Astrocyte of the cerebellum (primary cell): Measurements from ENCODE around the gene IL1RL2.

ENCODE experiments used
- DNase-seq: peaks from one replicate; pipeline ENCODE4 v3.0.0-alpha.2; 2011; ENCODE audit warnings: low read depth
- H3K4me3 ChIP-seq: 2 replicates; pipeline ENCODE4 v1.5.1; 2011; ENCODE audit warnings: mild to moderate bottlenecking, low read depth, low read length, moderate library complexity
- CTCF ChIP-seq: IDR thresholded peaks from 2 replicates; pipeline ENCODE4 v1.5.1; 2012; ENCODE audit warnings: low read length, low read depth, moderate library complexity, mild to moderate bottlenecking; ENCODE audit errors: missing control alignments
- in situ Hi-C: cut with HindIII; loops from 2 replicates; pipeline ENCODE4 v1.10.0; 2017; ENCODE audit warnings: low sequenced_read_pairs

The IL1RL2 gene

GRCh38 chr2:102190430-102191107, 3.7 kb downstream of the IL1RL2 start:
- TF ChIP-seq CTCF = no peak
- in situ Hi-C loops = no loop called here
- H3K4me3 ChIP-seq = no peak overlapping the region
- no peak for DNase-seq

DNA sequence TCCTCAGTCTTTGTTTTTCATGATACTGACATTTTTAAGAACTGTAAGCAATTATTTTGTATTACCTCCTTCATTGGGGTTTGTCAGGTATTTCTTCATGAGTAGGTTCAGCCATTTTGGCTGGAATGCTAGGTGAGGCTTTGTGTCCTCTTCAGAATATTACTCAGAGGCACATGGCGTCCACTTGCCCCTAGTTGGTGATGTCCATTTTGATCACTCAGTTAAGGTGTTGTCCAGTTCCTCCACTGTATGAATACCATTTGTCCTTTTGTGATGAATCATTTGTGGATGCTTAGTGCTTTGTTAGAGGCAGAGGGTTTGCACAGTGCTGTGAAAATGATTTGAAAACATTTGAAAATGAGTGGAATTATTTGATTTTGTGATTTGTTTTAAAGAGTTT, 4.7 kb downstream of the IL1RL2 start:
- no peak for DNase-seq
- H3K4me3 ChIP-seq = no peak overlapping the region
- no peak for TF ChIP-seq CTCF
- in situ Hi-C loops = no loop called here

GRCh38 chr2:102193074-102193473, 6.3 kb downstream of the IL1RL2 start:
- in situ Hi-C loops = no loop called here
- no peak overlapping the region for H3K4me3 ChIP-seq
- no peak for TF ChIP-seq CTCF
- DNase-seq = no peak

DNA sequence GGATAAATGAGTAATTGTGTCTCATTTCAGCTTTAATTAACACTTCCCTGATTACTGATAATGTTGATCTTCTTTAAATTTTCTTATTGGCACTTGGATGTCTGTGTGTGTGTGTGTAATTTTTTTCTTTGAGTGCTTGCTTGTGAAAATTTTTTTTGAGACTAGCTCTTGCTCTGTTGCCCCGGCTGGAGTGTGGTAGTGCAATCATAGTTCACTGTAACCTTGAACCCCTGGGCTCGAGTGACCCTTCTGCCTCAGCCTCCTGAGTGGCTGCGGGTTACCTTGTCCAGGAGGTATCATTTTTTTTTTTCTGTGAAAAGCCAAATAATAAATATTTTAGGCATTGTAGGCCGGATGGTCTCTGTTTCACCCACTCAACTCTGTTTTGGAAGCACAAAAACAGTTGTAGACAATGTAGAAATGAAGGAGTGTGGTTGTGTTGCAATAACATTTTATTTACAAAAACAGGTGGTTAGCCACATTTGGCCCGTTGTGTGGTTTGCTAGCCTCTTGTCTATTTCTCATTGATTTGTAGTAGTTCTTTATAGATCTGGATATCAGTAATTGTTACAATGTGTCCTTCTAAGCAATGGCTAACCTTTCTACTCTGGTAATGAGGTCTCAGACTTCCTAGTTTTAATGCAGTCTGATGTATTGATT, 7.9 kb downstream of the IL1RL2 start:
- H3K4me3 ChIP-seq = no peak overlapping the region
- in situ Hi-C loops = no loop called here
- no peak for TF ChIP-seq CTCF
- no peak for DNase-seq

DNA sequence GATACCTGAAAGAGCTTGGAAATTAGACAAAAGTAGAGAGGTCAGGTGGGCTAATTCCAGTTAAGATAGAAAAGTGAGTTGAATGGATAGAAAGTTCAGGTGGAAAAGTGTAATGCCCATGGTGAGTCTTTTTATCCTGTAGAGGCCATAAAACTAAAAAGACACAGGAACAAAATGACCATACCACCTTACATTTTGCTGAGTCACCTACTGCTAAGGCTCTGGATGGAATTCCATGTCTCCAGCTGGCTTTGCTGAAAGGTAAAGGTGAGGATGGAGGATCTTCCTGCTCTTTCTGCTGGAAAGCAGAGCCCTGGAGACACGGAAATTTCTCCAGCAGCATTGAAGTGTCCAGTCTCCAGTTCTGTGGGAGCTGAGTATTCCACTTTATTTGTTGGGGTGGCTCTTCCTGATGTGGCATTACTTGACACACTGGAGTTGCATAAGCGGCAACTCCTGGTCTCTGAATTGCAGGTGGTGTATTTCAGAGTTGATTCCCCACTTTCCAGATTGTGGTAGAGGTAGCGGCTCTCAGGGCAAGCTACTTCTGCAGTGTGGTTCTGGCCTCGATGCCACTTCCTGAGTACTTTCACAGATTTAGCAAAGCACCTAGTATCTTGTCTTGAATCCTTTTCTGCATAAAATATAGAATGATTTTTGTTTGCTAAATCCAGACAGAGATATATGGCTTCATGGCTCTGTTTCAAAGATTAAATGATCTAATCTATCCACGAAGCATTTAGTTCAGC, 10.7 kb downstream of the IL1RL2 start:
- DNase-seq = no peak
- H3K4me3 ChIP-seq = no peak overlapping the region
- no peak for TF ChIP-seq CTCF
- in situ Hi-C loops = no loop called here

GRCh38 chr2:102200539-102200938, 13.7 kb downstream of the IL1RL2 start:
- no peak for TF ChIP-seq CTCF
- H3K4me3 ChIP-seq = no peak overlapping the region
- no peak for DNase-seq
- in situ Hi-C loops = no loop called here
